Esophagus muscularis mucosa (tissue), 3 donors: ENCODE data around the gene NUP133.

Source experiments
- CTCF ChIP-seq, 3 experiments: fragments of 200-600 bp in 2 of 3; fragments of 450-650 bp in 1 of 3; sonication (generic) in 2 of 3; IDR thresholded peaks; one replicate each; pipeline ENCODE4 v1.5.1; 2017 to 2019; ENCODE audit warnings: antibody characterized with exemption in 3 of 3, mild to moderate bottlenecking in 2 of 3, moderate library complexity in 1 of 3
- POLR2AphosphoS5 ChIP-seq, 2 donors: sonication (generic); formaldehyde crosslinking; IDR thresholded peaks; one replicate each; pipeline ENCODE4 v1.6.1; 2017; ENCODE audit warnings: antibody characterized with exemption in 2 of 2

- TF ChIP-seq CTCF (IDR thresholded peaks at IDR 0.05) (no peak), POLR2AphosphoS5 (IDR thresholded peaks at IDR 0.05) (no peak)
These were observed 28.8 kb upstream of the NUP133 start for GRCh38 chr1:229536982-229537381.
